WTC11 (cell line): Measurements from ENCODE around the gene MRPL46.
"Not testable (repeated sequence)": the region's sequence is repeated elsewhere in the genome, so short reads cannot be mapped to it uniquely, and the experiment has no call there.

Experiments
- GRHL2 ChIP-seq: fragments of 250-450 bp; sonication (Bioruptor Pico); IDR thresholded peaks from 2 replicates; pipeline ENCODE4 v1.8.0; 2022; ENCODE audit warnings: mild to moderate bottlenecking, moderate library complexity; ENCODE audit not compliant: insufficient replicate concordance, severe bottlenecking
- TP53 ChIP-seq: sonication (generic); formaldehyde crosslinking; IDR thresholded peaks from 2 replicates; pipeline ENCODE4 v1.8.1; 2023; ENCODE audit warnings: mild to moderate bottlenecking, missing genetic modification reagents
- TF ChIP-seq, protein P1 (sequence below): fragments of 200-600 bp; IDR thresholded peaks from 2 replicates; pipeline ENCODE4 v1.8.0; 2022; ENCODE audit warnings: antibody characterized with exemption

- not testable (repeated sequence) for TF ChIP-seq GRHL2, TP53 (CRISPR knock-in tag)
- TF ChIP-seq, protein P1, sequence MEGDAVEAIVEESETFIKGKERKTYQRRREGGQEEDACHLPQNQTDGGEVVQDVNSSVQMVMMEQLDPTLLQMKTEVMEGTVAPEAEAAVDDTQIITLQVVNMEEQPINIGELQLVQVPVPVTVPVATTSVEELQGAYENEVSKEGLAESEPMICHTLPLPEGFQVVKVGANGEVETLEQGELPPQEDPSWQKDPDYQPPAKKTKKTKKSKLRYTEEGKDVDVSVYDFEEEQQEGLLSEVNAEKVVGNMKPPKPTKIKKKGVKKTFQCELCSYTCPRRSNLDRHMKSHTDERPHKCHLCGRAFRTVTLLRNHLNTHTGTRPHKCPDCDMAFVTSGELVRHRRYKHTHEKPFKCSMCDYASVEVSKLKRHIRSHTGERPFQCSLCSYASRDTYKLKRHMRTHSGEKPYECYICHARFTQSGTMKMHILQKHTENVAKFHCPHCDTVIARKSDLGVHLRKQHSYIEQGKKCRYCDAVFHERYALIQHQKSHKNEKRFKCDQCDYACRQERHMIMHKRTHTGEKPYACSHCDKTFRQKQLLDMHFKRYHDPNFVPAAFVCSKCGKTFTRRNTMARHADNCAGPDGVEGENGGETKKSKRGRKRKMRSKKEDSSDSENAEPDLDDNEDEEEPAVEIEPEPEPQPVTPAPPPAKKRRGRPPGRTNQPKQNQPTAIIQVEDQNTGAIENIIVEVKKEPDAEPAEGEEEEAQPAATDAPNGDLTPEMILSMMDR, result not testable (repeated sequence)
These were observed 1.5 kb upstream of the MRPL46 start for GRCh38 chr15:88468721-88469120.
